Superior temporal gyrus (tissue), 1 donor: ENCODE measurements around the gene TNIK.

ENCODE experiments used
- DNase-seq: peaks from one replicate; pipeline ENCODE4 v3.0.0-alpha.2; 2016; ENCODE audit errors: extremely low spot score

Gene TNIK

GRCh38 chr3:171417813-171418212, 42.4 kb downstream of the TNIK start:
- DNase-seq = no peak

- no peak for DNase-seq
Observed at GRCh38 chr3:171417137-171417536, 43.1 kb downstream of the TNIK start.

- no peak for DNase-seq
Observed at GRCh38 chr3:171416666-171417065, 43.5 kb downstream of the TNIK start.

GRCh38 chr3:171416061-171416460, 44.1 kb downstream of the TNIK start:
- DNase-seq = no peak

- no peak for DNase-seq
Observed at GRCh38 chr3:171415070-171415469, 45.1 kb downstream of the TNIK start.

- DNase-seq = no peak
Observed at GRCh38 chr3:171412473-171412872, 47.7 kb downstream of the TNIK start.

- DNase-seq = no peak
Observed at GRCh38 chr3:171412054-171412453, 48.2 kb downstream of the TNIK start.

- no peak for DNase-seq
Observed at GRCh38 chr3:171410186-171410585, 50.0 kb downstream of the TNIK start.

GRCh38 chr3:171407759-171408158, 52.4 kb downstream of the TNIK start:
- no peak for DNase-seq

- no peak for DNase-seq
Observed at GRCh38 chr3:171404376-171404967, 55.7 kb downstream of the TNIK start.

- DNase-seq = no peak
Observed at GRCh38 chr3:171402281-171402680, 57.9 kb downstream of the TNIK start.

- DNase-seq = no peak
Observed at GRCh38 chr3:171401432-171401831, 58.8 kb downstream of the TNIK start.

GRCh38 chr3:171399842-171400241, 60.4 kb downstream of the TNIK start:
- no peak for DNase-seq

GRCh38 chr3:171398343-171398742, 61.9 kb downstream of the TNIK start:
- DNase-seq = no peak

GRCh38 chr3:171397089-171397488, 63.1 kb downstream of the TNIK start:
- DNase-seq = no peak

- DNase-seq = no peak
Observed at GRCh38 chr3:171396048-171396447, 64.2 kb downstream of the TNIK start.

GRCh38 chr3:171393032-171393744, 67.0 kb downstream of the TNIK start:
- no peak for DNase-seq

- no peak for DNase-seq
Observed at GRCh38 chr3:171391432-171391831, 68.8 kb downstream of the TNIK start.

GRCh38 chr3:171390051-171390941, 69.9 kb downstream of the TNIK start:
- DNase-seq = no peak

- DNase-seq = no peak
Observed at GRCh38 chr3:171389491-171389890, 70.7 kb downstream of the TNIK start.

- no peak for DNase-seq
Observed at GRCh38 chr3:171388527-171388926, 71.7 kb downstream of the TNIK start.

- no peak for DNase-seq
Observed at GRCh38 chr3:171387062-171387461, 73.1 kb downstream of the TNIK start.

- DNase-seq = no peak
Observed at GRCh38 chr3:171385086-171385485, 75.1 kb downstream of the TNIK start.
